ENCODE measurements around the gene FGGY.
"Not testable (repeated sequence)": the region's sequence is repeated elsewhere in the genome, so short reads cannot be mapped to it uniquely, and the experiment has no call there.

Gene FGGY

DNA sequence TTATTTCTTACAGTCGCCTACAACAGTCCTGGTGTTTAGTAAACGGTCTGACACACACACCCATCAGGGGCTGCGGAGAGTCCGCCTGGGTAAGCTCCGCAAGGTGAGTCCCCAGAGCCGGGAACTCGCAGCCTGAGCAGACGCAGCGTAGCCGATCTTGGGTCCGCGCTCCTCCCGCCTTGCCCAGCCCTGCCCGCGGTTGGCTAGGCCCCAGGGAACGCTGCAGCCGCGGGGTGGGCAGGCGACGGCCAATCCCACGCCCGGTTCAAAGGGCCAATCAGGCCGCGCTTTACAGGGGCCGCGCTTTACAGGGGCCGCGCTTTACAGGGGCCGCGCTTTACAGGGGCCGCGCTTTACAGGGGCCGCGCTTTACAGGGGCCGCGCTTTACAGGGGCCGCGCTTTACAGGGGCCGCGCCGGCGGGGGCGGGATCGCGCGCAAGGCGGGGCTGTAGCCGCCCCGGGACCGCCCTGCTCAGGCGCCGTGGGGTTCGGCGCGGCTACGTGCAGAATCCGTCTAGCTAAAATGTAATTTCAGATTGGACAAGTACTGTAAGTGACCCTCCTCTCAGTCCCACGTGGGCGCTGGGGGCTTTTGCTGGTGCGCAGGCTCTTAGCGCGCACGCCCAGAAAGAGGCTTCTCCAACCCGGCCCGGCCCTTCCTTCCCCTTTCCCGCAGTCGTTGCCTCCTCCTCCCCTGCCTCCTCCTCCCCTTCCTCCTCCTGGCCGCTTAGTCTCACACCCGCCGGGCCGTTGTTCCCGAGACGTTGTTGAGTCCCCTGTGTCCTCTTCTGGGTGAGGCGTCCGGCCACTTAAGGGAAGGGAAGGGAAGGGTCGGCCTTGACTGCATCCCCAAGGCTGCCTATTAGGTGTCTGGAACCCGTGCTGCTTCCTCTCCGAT, at the start of gene FGGY:
TSS of gene FGGY (plus strand) at position 737 of the 899 bp plus-strand sequence. CDS start 24,456 bp downstream, outside the sequence.
- peak; percentile 86 for DNase-seq

DNA sequence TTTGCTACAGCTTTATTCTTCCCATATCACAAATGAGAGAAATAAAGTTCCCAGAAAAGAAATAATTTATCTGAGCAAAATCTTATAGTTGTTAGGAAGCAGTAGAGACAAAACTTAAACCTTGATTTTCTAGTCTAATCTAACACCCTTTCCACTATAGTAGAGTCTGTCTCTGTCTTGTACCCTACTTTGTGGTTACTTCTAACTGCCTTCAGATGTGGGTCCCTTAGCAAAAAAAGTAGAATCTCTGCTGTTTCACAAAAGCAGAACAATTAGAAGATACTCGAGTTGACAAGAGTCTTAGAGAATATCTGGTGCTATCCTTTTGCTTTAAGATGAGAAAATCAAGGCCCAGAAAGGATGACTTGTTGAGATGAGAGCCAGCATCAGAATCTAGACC, 48.1 kb upstream of the FGGY start:
- DNase-seq, result no peak

DNA sequence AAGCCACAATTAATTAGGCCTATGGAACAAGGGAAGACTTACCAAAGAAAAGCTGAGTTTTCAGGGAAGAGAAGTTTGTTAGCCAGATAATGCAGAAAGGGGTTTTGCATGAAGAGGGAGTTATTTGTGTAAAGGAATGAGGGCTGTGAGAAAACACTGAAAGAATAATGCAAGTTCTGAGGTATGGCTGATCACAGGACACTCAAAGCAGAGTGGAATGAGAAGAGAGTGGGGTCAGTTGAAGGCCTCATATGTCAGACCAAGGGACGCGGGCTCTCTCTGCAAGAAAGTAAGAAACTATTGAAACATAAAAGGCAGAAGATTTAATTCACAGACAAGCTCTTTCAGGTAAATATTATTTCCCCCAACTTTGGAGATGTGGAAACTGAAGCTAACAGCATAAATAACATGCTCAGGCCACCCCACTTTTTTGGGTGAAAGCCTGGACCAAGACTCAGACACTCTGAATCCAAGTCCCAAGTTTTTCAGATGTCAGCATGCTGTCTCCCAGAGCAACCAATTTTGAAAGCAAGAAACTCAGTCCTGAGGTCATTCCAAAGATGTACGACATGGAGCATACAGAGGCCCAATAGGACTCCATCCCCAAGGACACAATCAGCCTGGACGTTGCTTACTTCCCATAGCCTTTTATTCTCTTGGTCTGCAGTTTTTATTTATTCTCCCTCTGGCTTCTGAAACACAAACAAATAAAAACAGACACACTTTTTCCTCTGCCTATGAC, 47.3 kb upstream of the FGGY start:
- DNase-seq, result no peak

- DNase-seq, result not testable (repeated sequence)
These were observed 45.8 kb upstream of the FGGY start for GRCh38 chr1:59251061-59251460.

DNA sequence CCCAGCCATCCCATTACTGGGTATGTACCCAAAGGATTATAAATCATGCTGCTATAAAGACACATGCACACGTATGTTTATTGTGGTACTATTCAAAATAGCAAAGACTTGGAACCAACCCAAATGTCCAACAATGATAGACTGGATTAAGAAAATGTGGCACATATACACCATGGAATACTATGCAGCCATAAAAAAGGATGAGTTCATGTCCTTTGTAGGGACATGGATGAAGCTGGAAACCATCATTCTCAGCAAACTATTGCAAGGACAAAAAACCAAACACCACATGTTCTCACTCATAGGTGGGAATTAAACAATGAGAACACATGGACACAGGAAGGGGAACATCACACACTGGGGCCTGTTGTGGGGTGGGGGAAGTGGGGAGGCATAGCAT, 40.5 kb upstream of the FGGY start:
- not testable (repeated sequence) for DNase-seq

DNA sequence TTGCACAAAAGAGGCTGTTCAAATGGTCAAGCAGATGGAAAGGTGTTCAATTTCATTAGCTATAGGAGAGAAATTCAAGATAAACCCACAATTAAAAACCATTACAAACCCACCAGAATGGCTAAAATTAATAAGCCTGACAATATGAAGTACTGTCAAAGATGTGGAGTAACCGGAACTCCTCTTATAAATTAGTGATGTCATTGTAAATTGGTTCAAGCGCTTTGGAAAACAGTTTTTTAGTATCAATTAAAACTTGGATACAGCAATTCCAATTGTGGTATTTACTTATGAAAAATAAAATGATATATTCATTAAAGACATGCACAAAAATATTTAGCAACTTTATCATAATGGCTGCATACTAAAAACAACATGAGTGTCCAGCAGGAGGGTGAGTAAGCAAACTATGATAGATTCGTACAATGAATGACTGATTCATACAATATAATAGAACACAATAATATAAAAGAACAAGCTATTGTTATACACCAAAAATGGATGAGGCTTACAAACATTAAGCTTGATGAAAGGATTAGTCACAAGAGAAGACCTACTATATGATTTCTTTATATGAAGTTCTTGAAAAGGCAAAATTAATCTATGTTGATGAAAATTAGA, 38.4 kb upstream of the FGGY start:
- DNase-seq, result no peak

GRCh38 chr1:59261537-59261936, 35.4 kb upstream of the FGGY start:
- no peak for DNase-seq

GRCh38 chr1:59262631-59263030, 34.3 kb upstream of the FGGY start:
- DNase-seq, result no peak

DNA sequence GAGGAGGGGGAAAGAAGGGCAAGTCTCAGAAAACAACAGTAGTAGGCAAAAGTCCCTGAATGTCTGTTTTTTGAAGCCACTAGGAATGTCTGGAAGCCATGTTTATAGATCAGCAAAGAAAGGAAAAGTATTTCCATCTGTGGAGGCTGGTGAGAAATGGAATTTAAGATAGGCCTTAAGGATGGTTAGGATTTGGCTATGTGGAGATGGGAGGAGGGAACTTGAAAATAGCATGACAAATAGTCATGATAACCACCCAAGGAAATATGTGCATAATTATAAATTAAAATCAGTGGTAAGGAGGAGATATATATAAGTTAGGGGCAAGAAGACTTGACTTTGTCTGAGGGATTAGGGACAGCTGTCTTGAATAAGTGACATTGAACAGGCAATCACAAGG, 33.8 kb upstream of the FGGY start:
- DNase-seq, result no peak

GRCh38 chr1:59265622-59266021, 31.3 kb upstream of the FGGY start:
- DNase-seq, result no peak

DNA sequence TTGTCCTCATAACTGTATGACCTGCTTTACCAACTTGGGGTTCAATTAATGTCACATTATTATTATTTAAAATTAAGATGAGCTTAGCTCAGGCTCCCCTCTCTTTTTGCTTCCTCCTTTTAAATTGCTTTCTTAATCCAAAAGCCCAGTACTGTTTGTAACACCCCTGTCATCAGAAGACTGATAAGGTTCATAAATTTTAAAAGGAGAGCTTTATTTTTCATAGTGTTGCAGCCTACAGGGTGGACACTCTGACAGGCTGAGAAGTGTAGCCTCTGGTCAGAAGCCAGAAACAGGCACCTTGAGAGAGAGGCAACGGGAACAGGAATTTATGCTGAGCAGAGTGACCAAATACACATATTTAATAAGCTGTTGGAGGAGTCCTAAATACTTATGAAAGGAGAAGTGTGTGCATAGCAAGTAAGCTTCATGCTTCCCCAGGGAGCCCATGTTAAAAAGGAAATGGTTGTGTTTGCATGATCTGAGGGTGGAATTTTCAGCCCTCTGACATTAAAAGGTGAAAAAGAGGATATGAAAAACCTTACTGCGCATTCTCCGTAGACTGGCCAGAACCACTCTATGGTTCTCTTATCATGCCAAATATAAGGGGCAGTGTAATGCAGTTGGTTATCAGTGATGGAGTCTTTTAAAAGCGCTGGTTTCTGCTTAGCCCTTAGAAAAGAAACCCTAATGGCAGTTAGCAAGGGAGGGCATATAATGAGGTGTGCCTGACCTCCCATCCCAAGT, 30.5 kb upstream of the FGGY start:
- no peak for DNase-seq

GRCh38 chr1:59266927-59267293, 30.0 kb upstream of the FGGY start:
- DNase-seq, result no peak

DNA sequence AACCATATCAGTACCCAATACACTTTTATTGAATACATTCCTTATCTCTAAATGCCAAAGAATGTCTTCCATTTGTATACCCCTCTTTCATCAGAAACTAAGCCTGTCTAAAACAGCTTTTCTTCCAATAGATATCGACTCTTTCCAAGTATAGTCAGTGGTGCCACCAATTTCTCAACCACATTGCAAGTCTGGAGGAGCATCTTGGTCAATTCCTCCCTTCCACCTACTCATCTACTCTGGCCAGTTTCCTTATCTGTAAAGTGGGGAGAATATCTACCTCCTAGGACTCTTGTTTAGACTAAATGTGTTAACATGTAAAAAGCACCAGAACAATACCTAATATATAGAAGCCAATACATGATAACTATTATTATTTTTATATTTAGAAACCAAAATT, 28.5 kb upstream of the FGGY start:
- no peak for DNase-seq

DNA sequence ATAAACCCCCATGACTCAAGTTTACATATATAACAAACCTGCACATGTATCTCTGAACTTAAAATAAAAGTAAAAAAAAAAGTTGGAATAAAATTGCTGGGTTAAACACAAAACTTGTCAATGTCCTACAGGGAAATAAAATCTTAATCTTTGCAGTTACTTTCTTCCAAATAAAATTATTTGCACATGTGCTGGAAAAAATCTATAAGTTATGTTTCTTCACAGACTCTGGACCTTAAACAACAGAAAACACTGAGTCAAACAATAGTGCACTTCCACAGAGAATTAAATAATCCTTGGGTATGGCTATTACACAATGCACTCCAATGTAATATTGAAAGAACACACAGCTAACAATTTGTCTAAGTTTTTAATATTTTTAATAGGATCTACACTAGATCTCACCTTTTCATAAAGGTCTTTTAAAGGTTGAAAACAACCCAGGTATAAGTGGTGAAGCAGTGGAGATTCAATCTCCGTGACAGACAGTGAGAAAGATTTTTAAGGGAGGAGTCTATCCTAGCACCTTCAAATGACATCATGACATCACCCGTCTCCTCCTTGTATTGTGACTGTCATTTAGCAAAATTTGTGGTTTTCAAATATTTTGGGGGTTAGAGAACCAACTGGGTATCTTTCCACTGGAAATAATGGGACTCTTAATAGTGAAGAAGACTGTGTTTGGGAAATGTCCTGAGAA, 25.2 kb upstream of the FGGY start:
- DNase-seq, result no peak

DNA sequence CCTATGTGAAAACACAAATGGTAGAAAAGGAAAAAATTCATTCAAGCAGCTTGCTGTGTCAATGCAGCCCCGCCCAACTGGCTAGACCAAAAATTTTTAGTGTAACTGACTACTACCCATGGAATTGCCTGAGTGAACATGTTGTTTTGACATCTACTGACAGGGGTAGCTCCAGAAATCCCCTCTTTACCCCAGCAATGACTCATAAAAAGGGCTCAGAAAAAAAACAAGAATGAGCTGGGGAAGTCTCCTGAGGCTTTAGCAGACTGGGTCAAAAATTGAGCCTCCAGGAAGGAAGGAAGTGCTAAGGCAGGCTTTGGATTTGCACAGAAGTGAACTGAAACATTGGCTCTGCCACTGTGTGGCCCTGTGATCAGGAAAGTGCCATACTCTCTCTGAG, 24.4 kb upstream of the FGGY start:
- DNase-seq, result no peak

GRCh38 chr1:59276439-59276851, 20.4 kb upstream of the FGGY start:
- no peak for DNase-seq

- DNase-seq, result no peak
These were observed 18.0 kb upstream of the FGGY start for GRCh38 chr1:59278780-59279354.

- no peak for DNase-seq
These were observed 17.2 kb upstream of the FGGY start for GRCh38 chr1:59279645-59280044.

DNA sequence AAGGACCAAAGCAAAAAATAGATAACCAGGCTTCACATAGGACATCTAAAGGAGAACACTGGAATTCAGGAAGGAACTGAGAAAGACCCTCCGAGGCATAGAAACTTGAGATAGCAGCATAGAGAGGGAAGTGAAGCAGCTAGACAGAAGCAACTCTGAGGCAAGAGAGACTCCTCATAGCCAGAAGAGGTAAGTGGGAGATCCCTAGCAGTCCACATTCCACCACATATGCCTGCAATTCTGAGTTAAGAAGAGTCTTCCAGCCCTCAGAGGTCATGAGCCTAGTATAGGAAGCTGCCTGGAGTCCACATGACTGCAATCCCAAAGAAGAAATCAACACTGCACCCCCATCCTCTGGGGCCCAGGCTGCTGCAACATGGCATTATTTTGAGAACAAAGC, 13.9 kb upstream of the FGGY start:
- no peak for DNase-seq

- DNase-seq, result no peak
These were observed 11.2 kb upstream of the FGGY start for GRCh38 chr1:59285691-59286090.

DNA sequence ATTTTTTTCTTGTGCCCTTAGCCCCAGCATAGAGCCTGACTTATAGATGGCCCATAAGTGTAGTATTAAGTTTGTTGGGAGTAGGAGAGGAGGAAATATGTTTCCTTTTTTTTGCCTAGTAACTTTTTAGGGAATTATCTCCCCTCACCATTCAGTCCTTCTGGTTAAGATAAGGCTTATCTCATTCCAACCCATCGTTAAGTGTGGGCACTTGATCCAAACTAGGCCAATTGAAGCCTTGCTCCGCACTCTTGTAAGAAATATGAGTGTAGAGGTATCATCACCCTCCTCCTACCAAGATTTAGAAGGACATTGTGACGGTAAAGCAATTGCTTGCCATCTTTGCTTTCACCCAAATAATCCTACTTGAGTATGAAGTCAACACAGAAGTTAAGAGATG, 8.8 kb upstream of the FGGY start:
- no peak for DNase-seq

- DNase-seq, result no peak
These were observed 7.3 kb upstream of the FGGY start for GRCh38 chr1:59289570-59289969.
